ENCODE measurements around the gene CFTR.

DNA sequence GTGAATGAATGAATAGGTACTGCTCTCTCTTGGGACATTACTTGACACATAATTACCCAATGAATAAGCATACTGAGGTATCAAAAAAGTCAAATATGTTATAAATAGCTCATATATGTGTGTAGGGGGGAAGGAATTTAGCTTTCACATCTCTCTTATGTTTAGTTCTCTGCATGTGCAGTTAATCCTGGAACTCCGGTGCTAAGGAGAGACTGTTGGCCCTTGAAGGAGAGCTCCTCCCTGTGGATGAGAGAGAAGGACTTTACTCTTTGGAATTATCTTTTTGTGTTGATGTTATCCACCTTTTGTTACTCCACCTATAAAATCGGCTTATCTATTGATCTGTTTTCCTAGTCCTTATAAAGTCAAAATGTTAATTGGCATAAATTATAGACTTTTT, 1.2 kb downstream of the CFTR start:
- TF ChIP-seq, protein P1, sequence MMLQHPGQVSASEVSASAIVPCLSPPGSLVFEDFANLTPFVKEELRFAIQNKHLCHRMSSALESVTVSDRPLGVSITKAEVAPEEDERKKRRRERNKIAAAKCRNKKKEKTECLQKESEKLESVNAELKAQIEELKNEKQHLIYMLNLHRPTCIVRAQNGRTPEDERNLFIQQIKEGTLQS (IDR thresholded peaks at IDR 0.05) = no peak
- TF ChIP-seq POLR2A (IDR thresholded peaks at IDR 0.05; ENCODE audit: borderline replicate concordance, extremely low read depth, insufficient read depth, insufficient read length) (no peak), CTCF (IDR thresholded peaks at IDR 0.05 in 2 of 3, conservative IDR thresholded peaks at IDR 0.05 in 1 of 3; ENCODE audit: borderline replicate concordance in 1 of 3, insufficient read depth in 1 of 3, low read depth in 2 of 3, low read length in 2 of 3) (peak in 2 of 3 experiments; percentile 8 to 12; a peak in 1 of 6 replicates)
